ENCODE data around the gene OTUD5.

The OTUD5 gene

GRCh38 chrX:48997865-48998264 lies 40.5 kb upstream of the OTUD5 start:
- Histone ChIP-seq H3K4me3 (ENCODE audit: low read depth, low read length) (no peak overlapping the region), H3K4me1 (ENCODE audit: control insufficient read depth, insufficient read depth, low read length) (no peaks in the 10 kb centered on the region), H3K9me3 (ENCODE audit: control insufficient read depth, insufficient read depth, low read depth, low read length) (no peaks in the 10 kb centered on the region), H3K27ac (ENCODE audit: extremely low read depth, low read depth, low read length) (no peak overlapping the region), H3K36me3 (ENCODE audit: control insufficient read depth in 2 of 2, insufficient read depth in 1 of 2, low read length in 2 of 2) (peaks cover 11 to 61% of the 10 kb centered on the region in 2 experiments)
- no peak for TF ChIP-seq ZNF391 (tag by site-specific recombination; IDR thresholded peaks at IDR 0.05; ENCODE audit: borderline replicate concordance, low read depth)
- no peak for TF ChIP-seq MYNN (tag by site-specific recombination; IDR thresholded peaks at IDR 0.05; ENCODE audit: borderline replicate concordance)
- TF ChIP-seq ZNF24 (tag by site-specific recombination; IDR thresholded peaks at IDR 0.05) = no peak
- ChIA-PET CTCF (no interaction called here), POLR2A (no interaction called here)

GRCh38 chrX:48997455-48997854 lies 40.0 kb upstream of the OTUD5 start:
- no peak overlapping the region for H3K4me3 ChIP-seq (ENCODE audit: low read depth, low read length)
- H3K27ac ChIP-seq (ENCODE audit: extremely low read depth, low read depth, low read length) = no peak overlapping the region
- H3K36me3 ChIP-seq (ENCODE audit: control insufficient read depth in 2 of 2, insufficient read depth in 1 of 2, low read length in 2 of 2) = peaks cover 11 to 64% of the 10 kb centered on the region in 2 experiments
- no peaks in the 10 kb centered on the region for H3K4me1 ChIP-seq (ENCODE audit: control insufficient read depth, insufficient read depth, low read length)
- TF ChIP-seq ZNF610 (tag by site-specific recombination; IDR thresholded peaks at IDR 0.05; ENCODE audit: borderline replicate concordance) (no peak), ZNF521 (tag by site-specific recombination; IDR thresholded peaks at IDR 0.05) (no peak), ZFP3 (tag by site-specific recombination; IDR thresholded peaks at IDR 0.05; ENCODE audit: low read depth) (no peak), ZSCAN5A (tag by site-specific recombination; IDR thresholded peaks at IDR 0.05) (no peak), PATZ1 (tag by site-specific recombination; IDR thresholded peaks at IDR 0.05) (no peak), ZNF416 (tag by site-specific recombination; IDR thresholded peaks at IDR 0.05) (no peak), ZNF366 (tag by site-specific recombination; conservative IDR thresholded peaks at IDR 0.05) (peak; percentile 61), ZNF792 (tag by site-specific recombination; IDR thresholded peaks at IDR 0.05) (no peak), KLF17 (tag by site-specific recombination; IDR thresholded peaks at IDR 0.05) (no peak), PRDM1 (tag by site-specific recombination; IDR thresholded peaks at IDR 0.05) (peak; percentile 95), ZIC2 (tag by site-specific recombination; IDR thresholded peaks at IDR 0.05) (no peak), ZNF335 (tag by site-specific recombination; conservative IDR thresholded peaks at IDR 0.05) (no peak), ZNF324 (tag by site-specific recombination; IDR thresholded peaks at IDR 0.05) (no peak), ZSCAN30 (tag by site-specific recombination; IDR thresholded peaks at IDR 0.05) (no peak), ZNF248 (tag by site-specific recombination; IDR thresholded peaks at IDR 0.05) (0 out of 2 replicates have a peak, but pooled peaks have one; percentile 27), GLI4 (tag by site-specific recombination; IDR thresholded peaks at IDR 0.05) (no peak), ZNF362 (tag by site-specific recombination; IDR thresholded peaks at IDR 0.05) (no peak), ZNF529 (tag by site-specific recombination; IDR thresholded peaks at IDR 0.05; ENCODE audit: insufficient replicate concordance) (no peak), ZNF394 (tag by site-specific recombination; IDR thresholded peaks at IDR 0.05; ENCODE audit: borderline replicate concordance) (no peak)
- ChIA-PET POLR2A (no interaction called here), CTCF (interaction anchor here (1.2 kb wide), 1 partner anchor 25 kb away, joined by 4 read pairs; the partner anchor contains the start of gene KCND1)
- H3K9me3 ChIP-seq (ENCODE audit: control insufficient read depth, insufficient read depth, low read depth, low read length) = no peaks in the 10 kb centered on the region
